OCI-LY1 (cell line): Measurements from ENCODE around the gene CDC6.

ENCODE experiments used
- H2AFZ ChIP-seq: fragments of 200-600 bp; sonication (generic), shearing (Covaris generic); 2 replicates; pipeline ENCODE4 v1.6.0; 2014; ENCODE audit warnings: antibody characterized with exemption, mild to moderate bottlenecking, low read length
- H3F3A ChIP-seq: fragments of 200-600 bp; sonication (generic), shearing (Covaris generic); 2 replicates; pipeline ENCODE4 v1.6.0; 2014; ENCODE audit warnings: mild to moderate bottlenecking, antibody characterized with exemption, low read length, moderate library complexity; ENCODE audit not compliant: insufficient read depth
- H3K27ac ChIP-seq: fragments of 200-600 bp; sonication (generic); 2 replicates; pipeline ENCODE4 v1.5.1; 2014; ENCODE audit warnings: low read length, mixed run types, mild to moderate bottlenecking, low read depth; ENCODE audit not compliant: poor library complexity, severe bottlenecking
- H3K27me3 ChIP-seq: fragments of 200-600 bp; sonication (generic); 2 replicates; pipeline ENCODE4 v1.6.0; 2014; ENCODE audit warnings: antibody characterized with exemption, mild to moderate bottlenecking, low read length, moderate library complexity; ENCODE audit not compliant: insufficient read depth
- H3K36me3 ChIP-seq: fragments of 200-600 bp; sonication (generic); 2 replicates; pipeline ENCODE4 v1.6.1; 2014; ENCODE audit warnings: mild to moderate bottlenecking, antibody characterized with exemption, low read length, moderate library complexity, mixed read lengths; ENCODE audit not compliant: insufficient read depth
- H3K4me1 ChIP-seq: fragments of 200-600 bp; sonication (generic); 2 replicates; pipeline ENCODE4 v1.5.1; 2014; ENCODE audit warnings: mild to moderate bottlenecking, low read length, moderate library complexity; ENCODE audit not compliant: insufficient read depth, severe bottlenecking
- H3K4me2 ChIP-seq: fragments of 200-600 bp; sonication (generic), shearing (Covaris generic); 2 replicates; pipeline ENCODE4 v1.6.1; 2014; ENCODE audit warnings: low read length
- H3K4me3 ChIP-seq: fragments of 200-600 bp; sonication (generic); 2 replicates; pipeline ENCODE4 v1.5.1; 2014; ENCODE audit warnings: low read length, low read depth, mild to moderate bottlenecking, mixed read lengths; ENCODE audit not compliant: poor library complexity, severe bottlenecking
- H3K79me2 ChIP-seq: fragments of 200-600 bp; shearing (Covaris generic); 2 replicates; pipeline ENCODE4 v1.6.1; 2016; ENCODE audit warnings: mixed run types, low read length, mixed read lengths; ENCODE audit not compliant: insufficient read depth
- H3K9ac ChIP-seq: fragments of 200-600 bp; sonication (generic), shearing (Covaris generic); 2 replicates; pipeline ENCODE4 v1.6.1; 2014; ENCODE audit warnings: mild to moderate bottlenecking, low read length, mixed read lengths
- H3K9me2 ChIP-seq: fragments of 200-600 bp; sonication (generic), shearing (Covaris generic); 2 replicates; pipeline ENCODE4 v1.6.1; 2014; ENCODE audit warnings: low read depth, mild to moderate bottlenecking, low read length, mixed read lengths
- H3K9me3 ChIP-seq: fragments of 200-600 bp; shearing (Covaris generic); 2 replicates; pipeline ENCODE4 v1.6.1; 2014; ENCODE audit warnings: low read length, mixed read lengths
- H4K20me1 ChIP-seq: fragments of 200-600 bp; sonication (generic), shearing (Covaris generic); 2 replicates; pipeline ENCODE4 v1.6.0; 2016; ENCODE audit warnings: mild to moderate bottlenecking, low read length; ENCODE audit not compliant: insufficient read depth
- EZH2 ChIP-seq: fragments of 200-600 bp; sonication (generic), shearing (Covaris generic); IDR thresholded peaks from 2 replicates; pipeline ENCODE4 v1.8.0; 2017; ENCODE audit warnings: borderline replicate concordance, mixed run types, mild to moderate bottlenecking, antibody characterized with exemption, low read length, moderate library complexity, mixed read lengths
- TF ChIP-seq, protein P1 (sequence below): fragments of 200-600 bp; sonication (generic), shearing (Covaris generic); IDR thresholded peaks from 2 replicates; pipeline ENCODE4 v1.5.1; 2017; ENCODE audit warnings: mild to moderate bottlenecking, antibody characterized with exemption, low read length, moderate library complexity, mixed read lengths

The CDC6 gene

DNA sequence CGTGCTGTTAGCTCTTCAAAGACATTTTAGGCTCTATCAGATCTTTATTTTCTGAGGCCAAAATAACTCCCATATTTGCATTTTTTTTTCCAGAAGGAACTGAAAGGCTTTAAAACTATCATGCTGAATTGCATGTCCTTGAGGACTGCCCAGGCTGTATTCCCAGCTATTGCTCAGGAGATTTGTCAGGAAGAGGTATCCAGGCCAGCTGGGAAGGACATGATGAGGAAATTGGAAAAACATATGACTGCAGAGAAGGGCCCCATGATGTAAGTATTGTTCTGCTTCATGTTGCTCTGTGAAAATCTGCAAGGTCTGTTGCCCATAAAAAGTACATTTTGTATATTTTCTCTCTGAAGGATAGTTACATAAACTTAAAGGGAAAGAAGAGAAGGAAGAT, 5.7 kb downstream of the CDC6 start:
- Histone ChIP-seq H2AFZ (no peak overlapping the region), H3K36me3 (peaks cover 92% of the 10 kb centered on the region), H3K9me3 (no peaks in the 10 kb centered on the region), H3K9ac (no peak overlapping the region), H3K4me1 (peaks cover 20% of the 10 kb centered on the region), H3K79me2 (peaks cover 12% of the 10 kb centered on the region; the same call in 1 of the 2 replicates), H3F3A (no peaks in the 10 kb centered on the region), H3K27me3 (no peaks in the 10 kb centered on the region), H3K9me2 (no peaks in the 10 kb centered on the region), H4K20me1 (no peaks in the 10 kb centered on the region), H3K4me3 (no peak overlapping the region), H3K4me2 (no peak overlapping the region), H3K27ac (no peak overlapping the region)
- TF ChIP-seq EZH2, result no peak
- TF ChIP-seq, protein P1, sequence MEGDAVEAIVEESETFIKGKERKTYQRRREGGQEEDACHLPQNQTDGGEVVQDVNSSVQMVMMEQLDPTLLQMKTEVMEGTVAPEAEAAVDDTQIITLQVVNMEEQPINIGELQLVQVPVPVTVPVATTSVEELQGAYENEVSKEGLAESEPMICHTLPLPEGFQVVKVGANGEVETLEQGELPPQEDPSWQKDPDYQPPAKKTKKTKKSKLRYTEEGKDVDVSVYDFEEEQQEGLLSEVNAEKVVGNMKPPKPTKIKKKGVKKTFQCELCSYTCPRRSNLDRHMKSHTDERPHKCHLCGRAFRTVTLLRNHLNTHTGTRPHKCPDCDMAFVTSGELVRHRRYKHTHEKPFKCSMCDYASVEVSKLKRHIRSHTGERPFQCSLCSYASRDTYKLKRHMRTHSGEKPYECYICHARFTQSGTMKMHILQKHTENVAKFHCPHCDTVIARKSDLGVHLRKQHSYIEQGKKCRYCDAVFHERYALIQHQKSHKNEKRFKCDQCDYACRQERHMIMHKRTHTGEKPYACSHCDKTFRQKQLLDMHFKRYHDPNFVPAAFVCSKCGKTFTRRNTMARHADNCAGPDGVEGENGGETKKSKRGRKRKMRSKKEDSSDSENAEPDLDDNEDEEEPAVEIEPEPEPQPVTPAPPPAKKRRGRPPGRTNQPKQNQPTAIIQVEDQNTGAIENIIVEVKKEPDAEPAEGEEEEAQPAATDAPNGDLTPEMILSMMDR, result no peak

DNA sequence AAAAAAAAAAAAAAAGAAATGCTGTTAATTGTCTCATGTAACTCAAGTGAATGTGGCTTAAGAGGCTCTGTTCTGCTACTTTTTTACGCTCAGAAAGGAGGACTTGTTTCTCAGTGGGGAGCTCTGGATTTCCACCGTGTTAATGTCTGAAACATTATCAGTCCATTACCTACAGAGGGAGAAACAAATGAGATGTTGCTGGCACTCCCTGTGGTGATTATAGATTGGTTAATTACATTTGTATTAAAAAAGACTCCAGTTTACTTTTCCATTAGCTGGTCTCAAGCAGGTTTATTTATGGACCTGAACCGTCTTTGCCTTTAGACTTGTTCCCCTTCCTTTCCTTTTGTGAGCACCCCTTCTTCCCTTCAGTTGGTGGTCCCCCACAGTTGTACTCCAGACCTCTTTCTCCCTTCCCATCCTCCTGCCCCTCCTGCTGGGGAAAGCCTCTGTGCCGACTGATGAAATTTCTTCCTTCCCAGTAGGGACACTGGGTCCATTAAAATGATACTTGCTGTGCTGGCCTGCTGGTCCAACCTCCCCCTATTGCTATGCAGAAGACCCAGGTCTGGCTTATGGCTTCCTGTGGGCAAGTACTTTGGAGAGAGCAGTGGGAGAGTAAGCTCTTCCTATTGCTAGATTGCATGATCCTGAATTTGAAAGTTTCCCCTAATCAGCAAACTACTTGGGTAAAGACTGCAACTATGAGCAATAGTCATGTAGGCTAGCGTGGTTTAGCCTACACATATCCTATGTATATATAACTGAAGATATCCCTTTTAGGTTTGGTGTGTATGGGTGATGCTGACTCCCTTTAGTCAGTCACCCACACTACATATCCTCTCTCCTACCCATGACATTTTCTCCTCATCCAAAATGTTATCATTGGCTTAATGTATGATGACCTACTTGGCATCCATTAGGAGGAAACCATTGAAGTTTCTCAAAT, 8.1 kb downstream of the CDC6 start:
- Histone ChIP-seq H3K36me3 (peaks cover 98% of the 10 kb centered on the region), H3K4me1 (no peaks in the 10 kb centered on the region)

DNA sequence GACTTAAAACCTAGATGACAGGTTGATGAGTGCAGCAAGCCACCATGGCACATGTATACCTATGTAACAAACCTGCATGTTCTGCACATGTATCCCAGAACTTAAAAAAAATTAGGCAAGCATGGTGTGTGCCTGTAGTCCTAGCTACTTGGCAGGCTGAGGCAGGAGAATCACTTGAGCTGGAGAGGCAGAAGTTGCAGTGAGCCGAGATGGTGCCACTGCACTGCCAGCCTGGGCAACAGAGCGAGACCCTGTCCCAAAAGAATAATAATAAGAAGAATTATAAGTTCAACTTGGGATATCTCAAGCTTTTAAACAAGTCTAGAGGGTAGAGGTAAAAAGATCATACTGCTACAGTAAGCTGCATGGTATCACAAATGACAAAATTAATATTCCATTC, 9.8 kb downstream of the CDC6 start:
- no peaks in the 10 kb centered on the region for H3K4me1 ChIP-seq
- H3K27me3 ChIP-seq, result no peaks in the 10 kb centered on the region
- no peak overlapping the region for H3K4me2 ChIP-seq
- H3K9ac ChIP-seq, result no peak overlapping the region
- H3K9me2 ChIP-seq, result no peaks in the 10 kb centered on the region
- H3F3A ChIP-seq, result no peaks in the 10 kb centered on the region
- H3K36me3 ChIP-seq, result peaks cover 100% of the 10 kb centered on the region
- no peak overlapping the region for H3K27ac ChIP-seq
- no peak for TF ChIP-seq EZH2
- TF ChIP-seq, protein P1, result no peak
- H4K20me1 ChIP-seq, result no peaks in the 10 kb centered on the region
- no peaks in the 10 kb centered on the region for H3K79me2 ChIP-seq
- no peak overlapping the region for H2AFZ ChIP-seq
- H3K4me3 ChIP-seq, result no peak overlapping the region
- no peaks in the 10 kb centered on the region for H3K9me3 ChIP-seq

More for the DNA sequence above, 8.1 kb downstream of the CDC6 start:
- H2AFZ ChIP-seq, result no peak overlapping the region
- H3K27ac ChIP-seq, result no peak overlapping the region
- TF ChIP-seq, protein P1, result no peak
- TF ChIP-seq EZH2, result no peak
- no peaks in the 10 kb centered on the region for H3K79me2 ChIP-seq
- H3K9ac ChIP-seq, result no peak overlapping the region
- H3K27me3 ChIP-seq, result no peaks in the 10 kb centered on the region
- H3K4me2 ChIP-seq, result no peak overlapping the region
- no peaks in the 10 kb centered on the region for H4K20me1 ChIP-seq
- no peaks in the 10 kb centered on the region for H3K9me2 ChIP-seq
- no peaks in the 10 kb centered on the region for H3K9me3 ChIP-seq
- H3K4me3 ChIP-seq, result no peak overlapping the region
- no peaks in the 10 kb centered on the region for H3F3A ChIP-seq
